NCI-H2196 (cell line): Measurements from ENCODE around the gene BRICD5.
A peak's percentile ranks its signal among the peaks of the same experiment; 100 is the strongest.
"Not testable (repeated sequence)": the region's sequence is repeated elsewhere in the genome, so short reads cannot be mapped to it uniquely, and the experiment has no call there.

Experiments
- DNase-seq: peaks from one replicate; lab custom pipeline; 2025; ENCODE audit not compliant: unreplicated experiment; lab: John Stamatoyannopoulos, UW

The BRICD5 gene

GRCh38 chr16:2223221-2223941 lies 12.7 kb upstream of the BRICD5 start, which contains the start of gene E4F1:
TSS of gene E4F1 (plus strand) at chr16:2223591. CDS start at chr16:2223614, 23 bp downstream.
- DNase-seq, result peak; percentile 99

- no peak for DNase-seq
These were observed 5.7 kb upstream of the BRICD5 start for GRCh38 chr16:2216330-2216729.

DNA sequence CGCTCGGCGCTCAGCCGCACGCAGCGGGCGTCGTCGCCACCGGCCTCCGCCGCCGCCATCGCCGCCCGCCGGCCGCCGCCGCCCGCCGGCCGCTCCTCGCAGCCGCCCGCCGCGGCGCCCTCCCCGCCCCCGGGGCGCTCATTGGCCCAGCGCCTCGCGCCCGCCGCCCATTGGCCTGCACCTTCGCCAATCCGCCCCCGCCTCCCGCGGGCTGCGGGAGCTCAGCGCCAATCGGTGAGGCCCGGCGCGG lies 4.0 kb upstream of the BRICD5 start, which contains the start of gene PGP:
Gene PGP, minus strand, starts transcription at position 122 of the 250 bp plus-strand sequence. Its CDS starts 63 bp downstream, at position 59.
- DNase-seq, result no peak

DNA sequence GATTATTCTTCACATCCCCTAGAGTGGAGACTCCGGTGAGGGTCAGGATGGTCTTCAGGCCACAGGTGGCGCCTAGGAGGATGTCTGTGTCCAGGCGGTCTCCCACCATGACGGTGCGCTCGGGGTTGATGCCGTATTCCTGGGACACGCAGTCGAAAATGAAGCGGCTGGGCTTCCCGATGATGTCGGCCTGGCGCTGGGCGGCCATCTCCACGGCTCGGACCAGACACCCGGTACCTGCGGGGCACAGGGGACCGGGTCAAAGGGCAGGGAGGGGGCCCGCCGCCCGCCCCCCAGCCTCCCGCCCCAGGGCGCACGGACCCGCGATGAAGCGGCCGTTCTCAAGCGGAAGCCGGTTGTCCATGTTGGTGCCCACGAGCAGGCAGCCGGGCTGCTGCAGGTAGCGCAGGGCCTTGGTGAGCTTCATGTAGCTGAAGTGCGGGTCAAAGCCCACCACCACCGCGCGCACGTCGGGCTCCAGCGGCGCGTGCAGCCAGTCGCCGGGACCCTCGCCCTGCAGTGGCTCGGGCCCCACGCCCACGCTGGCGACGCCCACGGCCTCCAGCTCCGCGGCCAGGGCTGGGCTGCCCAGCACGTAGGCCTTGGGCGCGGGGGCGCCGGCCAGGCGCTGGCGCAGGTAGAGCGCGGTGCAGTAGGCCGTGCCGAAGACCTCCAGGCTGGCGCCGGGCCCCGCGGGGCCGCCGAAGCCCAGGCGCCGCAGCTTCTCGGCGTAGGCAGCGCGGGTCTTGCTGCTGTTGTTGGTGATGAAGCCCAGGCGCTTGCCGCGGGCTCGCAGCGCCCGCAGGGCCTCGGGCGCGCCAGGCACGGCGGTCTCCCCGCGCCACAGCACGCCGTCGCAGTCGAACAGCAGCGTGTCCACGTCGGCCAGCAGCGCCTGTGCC lies 3.4 kb upstream of the BRICD5 start:
- DNase-seq, result no peak

- DNase-seq, result no peak
These were observed 2.0 kb upstream of the BRICD5 start for GRCh38 chr16:2212362-2213324.

DNA sequence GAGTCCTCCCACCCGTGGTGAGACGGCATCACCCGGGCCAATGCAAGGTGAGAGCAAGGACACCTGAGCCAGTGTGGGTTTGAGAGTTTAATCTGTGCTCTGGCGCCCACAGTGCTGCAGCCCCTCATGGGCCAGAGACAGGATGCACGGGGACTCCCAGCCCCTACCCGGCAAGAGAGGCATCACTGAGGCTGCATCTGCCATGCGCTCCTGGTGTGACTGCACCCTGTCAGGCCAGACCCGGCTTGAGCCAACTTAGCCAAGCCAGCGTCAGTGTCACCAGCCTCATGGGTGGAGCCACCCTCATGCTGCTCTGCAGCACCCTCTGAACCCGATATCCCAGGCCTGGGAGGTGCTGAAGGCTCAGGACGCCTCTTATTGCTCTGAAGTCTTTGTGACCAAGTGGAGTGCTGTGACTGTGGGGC lies 1.3 kb upstream of the BRICD5 start:
- peak; percentile 28 for DNase-seq

DNA sequence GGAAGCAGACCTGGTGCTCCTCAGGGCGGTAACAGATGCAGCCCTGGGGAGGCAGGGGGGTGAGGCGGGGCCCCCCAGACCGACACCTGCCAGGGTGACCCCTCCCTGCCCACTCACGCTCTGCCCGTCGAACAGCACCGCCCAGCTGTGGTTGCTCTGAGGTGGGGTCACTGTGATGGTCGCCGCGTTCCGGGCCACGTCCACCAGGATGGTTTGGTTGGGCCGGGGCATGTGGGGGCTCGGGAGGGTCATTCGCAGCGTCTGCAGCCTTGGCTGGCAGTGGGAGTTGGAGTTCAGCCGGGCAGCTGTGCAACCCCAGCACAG lies 692 bp downstream of the BRICD5 start:
- no peak for DNase-seq

DNA sequence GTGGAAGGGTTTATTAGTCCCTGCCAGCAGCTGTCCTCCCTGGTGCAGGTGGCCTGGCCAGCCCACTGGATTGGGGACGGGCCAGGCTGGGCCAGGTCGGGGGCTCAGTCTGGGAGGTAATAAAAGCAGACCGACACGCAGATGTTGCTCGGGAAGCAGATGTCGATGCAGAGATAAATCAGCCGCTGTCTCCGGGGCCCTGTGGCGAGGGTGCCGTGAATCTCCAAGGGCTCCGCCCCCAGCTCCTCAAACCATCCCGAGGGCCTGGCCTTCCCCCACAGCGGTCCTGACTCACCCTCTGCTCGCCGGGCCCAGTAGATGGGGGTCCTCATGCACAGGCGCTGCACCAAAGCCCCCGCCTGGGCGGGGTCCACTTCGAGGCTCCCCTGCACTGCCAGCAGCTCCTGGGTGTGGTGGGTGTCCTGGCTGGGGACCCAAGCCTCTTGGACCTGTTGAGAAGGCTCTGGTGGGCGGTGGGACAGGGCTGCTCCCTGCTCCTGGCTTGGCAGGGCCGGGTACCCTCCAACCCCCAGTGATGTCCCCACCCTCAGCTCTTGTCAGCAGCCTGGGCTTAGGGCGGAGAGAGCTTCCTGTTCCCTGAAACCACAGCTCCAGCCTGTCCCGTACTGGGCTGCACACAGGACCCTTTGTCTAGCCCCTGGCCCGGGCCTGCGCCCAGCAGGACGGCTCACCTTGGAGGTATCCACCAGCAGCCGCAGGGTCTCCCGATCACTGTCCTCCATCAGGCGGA lies 1.2 kb downstream of the BRICD5 start:
- no peak for DNase-seq

DNA sequence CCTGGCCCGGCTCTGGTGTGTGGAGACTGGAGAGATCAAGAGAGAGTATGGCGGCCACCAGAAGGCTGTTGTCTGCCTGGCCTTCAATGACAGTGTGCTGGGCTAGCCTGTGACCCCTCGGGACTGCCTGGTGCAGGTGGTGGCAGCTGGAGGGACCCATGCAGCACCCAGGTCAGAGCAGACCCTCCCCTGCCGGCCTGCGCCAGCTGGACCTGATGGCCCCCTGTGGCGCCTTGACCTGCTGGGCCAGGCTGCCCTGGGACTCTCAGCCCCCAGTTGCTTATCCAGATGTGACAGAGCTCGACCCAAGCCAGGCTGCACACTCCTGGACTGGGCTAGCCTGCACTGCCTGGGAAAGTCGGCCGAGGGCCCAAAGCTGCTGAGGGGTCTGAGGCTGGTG lies 1.9 kb downstream of the BRICD5 start:
- DNase-seq, result no peak

- DNase-seq, result no peak
These were observed 2.4 kb downstream of the BRICD5 start for GRCh38 chr16:2208308-2208707.

GRCh38 chr16:2207872-2208271 lies 2.8 kb downstream of the BRICD5 start:
- no peak for DNase-seq

- DNase-seq, result no peak
These were observed 3.8 kb downstream of the BRICD5 start for GRCh38 chr16:2206780-2207433.

DNA sequence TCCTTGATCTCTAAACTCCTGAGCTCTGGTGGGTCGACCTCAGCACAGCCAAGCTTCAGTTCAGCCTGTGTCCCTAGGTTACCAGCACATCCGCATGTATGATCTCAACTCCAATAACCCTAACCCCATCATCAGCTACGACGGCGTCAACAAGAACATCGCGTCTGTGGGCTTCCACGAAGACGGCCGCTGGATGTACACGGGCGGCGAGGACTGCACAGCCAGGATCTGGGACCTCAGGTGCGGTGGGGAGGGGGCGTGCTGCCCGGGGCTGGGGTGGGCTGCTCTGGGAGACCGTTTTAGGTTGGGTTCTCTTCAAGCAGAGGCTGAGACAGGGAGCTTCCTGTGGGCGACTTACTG lies 4.3 kb downstream of the BRICD5 start:
- DNase-seq, result no peak

GRCh38 chr16:2205967-2206313 lies 4.7 kb downstream of the BRICD5 start:
- DNase-seq, result no peak

- peak; percentile 85 for DNase-seq
These were observed 5.3 kb downstream of the BRICD5 start, which contains the start of gene MLST8 for GRCh38 chr16:2205104-2205966. TSS of gene MLST8 (plus strand) at chr16:2205454. CDS start at chr16:2206086, 632 bp downstream.

- DNase-seq, result no peak
These were observed 6.1 kb downstream of the BRICD5 start for GRCh38 chr16:2204416-2205103.

GRCh38 chr16:2203119-2203688 lies 7.5 kb downstream of the BRICD5 start:
- not testable (repeated sequence) for DNase-seq

- DNase-seq, result no peak
These were observed 10.3 kb downstream of the BRICD5 start for GRCh38 chr16:2200313-2200712.
